ENCODE results near the gene PSEN1.
A peak's percentile ranks its signal among the peaks of the same experiment; 100 is the strongest.

Gene PSEN1

DNA sequence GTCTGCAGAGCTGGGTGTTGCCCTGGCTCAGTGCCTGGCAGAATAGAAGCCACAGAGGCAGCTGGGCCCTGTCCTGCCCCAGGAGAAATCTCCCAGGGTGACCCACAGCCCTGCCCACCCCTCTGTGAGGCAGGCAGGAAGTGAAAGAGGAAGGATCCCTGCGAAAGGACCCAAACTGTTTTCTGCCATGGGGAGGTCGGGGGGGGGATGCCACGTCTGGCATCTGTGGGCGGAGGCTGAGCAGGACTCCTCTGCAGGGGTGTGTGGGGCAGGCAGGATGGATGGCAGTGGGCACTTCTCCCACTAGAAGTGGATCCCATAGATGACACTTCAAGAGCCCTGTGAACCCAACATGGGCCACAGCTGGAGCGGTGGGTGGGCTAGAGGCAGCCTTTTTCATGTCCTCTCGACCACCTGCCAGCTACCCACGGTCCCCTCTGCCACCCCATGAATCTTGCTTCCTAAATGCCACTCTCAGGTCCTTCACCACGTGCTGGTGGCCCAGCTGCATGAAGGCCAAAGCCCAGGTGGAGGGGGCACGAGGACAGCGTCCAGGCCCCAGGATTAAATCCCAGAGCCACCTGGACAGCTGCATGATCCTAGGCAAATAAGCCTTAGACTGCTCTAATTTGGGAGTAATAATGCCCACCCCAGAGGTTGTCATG is 104.6 kb downstream of the PSEN1 start:
- no peak for DNase-seq (ENCODE audit: low read depth)

DNA sequence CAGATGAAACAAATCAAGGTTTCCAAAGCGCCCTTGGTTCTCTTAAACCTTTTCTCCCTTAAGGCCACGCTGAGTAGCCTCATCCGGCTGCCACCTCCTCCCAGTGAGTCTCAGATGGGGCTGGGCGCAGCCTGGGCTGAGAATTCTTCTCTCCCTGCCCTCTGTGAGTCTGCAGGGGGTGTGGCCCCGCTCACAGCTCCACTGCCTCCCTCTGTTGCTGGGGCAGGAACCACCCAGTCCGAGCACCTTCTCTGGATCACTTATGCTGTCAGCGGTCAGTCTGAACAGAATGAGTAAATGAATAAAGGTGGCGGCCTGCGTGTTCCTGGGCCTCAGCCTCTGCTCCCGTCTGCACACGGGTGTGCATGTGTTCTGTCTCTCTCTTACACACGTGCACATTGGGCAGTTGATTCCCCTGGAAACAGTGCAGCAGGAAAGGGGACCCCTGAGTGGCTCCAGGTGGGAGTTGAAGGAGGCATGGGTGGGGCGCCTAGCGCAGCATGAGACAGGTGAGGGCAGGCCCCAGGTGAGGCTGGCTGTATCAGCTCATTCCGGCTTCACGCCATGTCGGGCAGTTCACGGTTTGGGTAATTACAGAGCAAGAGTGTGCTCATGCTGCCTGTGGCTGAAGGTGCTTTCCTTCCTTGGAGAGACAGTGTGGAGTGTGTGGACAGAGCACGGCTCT is 105.3 kb downstream of the PSEN1 start:
- DNase-seq (ENCODE audit: low read depth), result no peak

DNA sequence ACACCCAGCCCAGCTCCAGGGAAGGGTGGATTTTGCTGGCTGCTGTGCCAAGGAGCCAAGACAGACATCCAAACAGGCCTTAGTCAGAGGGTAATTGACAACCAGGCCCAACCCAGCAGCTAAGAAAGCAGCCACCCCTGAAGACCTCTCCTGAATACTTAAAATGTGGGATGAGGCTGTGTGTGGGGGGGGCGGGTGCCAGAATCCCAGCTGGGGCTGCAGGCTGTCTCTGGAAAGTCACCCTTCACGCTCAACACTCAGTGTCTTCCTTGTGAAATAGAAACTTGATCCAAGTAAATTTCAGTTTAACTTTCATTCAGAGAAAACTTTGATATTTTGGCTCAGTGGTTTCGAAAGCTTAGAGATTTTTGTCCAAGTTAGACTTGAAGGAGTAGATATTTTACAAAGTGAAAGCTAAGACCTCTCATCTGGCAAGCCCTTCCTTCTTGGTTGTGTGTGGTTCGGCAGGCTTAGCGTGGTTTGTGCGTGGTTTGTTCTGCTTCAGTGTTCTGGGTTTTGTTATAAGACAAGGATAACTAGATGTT is 106.1 kb downstream of the PSEN1 start:
- DNase-seq (ENCODE audit: low read depth), result no peak

DNA sequence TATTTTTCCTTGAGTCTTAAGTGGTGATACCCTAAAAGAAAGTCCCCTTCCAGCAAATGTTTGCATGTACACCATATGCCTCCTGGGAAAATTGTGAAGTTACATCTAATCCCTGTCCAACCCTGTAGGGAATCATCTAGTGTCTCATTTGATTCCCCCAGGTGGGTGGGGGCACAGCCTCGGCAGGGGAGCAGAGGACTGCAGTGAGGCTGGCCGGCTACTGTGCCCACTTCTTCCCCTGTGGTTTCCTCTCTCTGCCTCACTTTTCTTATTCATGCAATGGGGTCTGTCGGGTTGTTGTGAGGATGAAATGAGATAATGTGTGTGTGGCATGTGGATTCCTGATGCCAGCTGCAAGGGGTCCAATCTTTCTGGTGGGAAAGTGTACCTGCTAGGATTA is 107.0 kb downstream of the PSEN1 start:
- no peak for DNase-seq (ENCODE audit: low read depth)

- DNase-seq (ENCODE audit: low read depth), result no peak
Observed at GRCh38 chr14:73243748-73244147, 107.4 kb downstream of the PSEN1 start.

DNA sequence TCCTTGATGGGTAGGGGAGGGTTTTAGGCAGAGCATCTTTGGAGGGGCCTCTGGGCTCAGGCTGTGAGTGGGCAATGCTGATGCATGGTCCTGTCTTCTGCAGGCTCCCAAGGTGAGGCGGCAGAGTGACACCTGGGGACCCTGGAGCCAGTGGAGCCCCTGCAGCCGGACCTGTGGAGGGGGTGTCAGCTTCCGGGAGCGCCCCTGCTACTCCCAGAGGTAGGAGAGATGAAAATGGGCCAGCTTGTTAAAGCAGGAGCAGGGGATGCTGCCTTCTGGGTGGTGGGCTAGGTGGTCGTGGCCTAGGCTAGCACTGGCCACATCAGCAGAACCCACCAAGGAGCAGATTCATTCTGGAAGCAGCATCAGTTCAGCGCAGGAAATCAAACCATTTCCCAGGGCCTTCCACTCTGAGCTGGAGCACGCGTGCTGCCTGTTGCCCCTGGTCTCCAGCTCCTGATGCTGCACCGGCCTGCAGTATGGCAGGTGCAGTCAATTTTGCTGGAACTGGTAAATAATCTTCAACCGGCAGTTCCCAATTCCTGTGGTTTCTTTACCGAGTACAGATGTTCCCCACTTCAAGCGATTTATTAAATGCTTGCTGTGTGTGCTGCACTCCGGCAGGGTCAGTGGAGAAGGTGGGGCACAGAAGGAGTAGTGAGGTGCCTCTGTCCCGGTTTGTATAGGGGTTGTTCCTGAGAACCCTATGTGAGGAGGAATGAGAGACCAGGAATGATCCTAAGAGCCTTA is 108.4 kb downstream of the PSEN1 start:
- DNase-seq (ENCODE audit: low read depth), result no peak

DNA sequence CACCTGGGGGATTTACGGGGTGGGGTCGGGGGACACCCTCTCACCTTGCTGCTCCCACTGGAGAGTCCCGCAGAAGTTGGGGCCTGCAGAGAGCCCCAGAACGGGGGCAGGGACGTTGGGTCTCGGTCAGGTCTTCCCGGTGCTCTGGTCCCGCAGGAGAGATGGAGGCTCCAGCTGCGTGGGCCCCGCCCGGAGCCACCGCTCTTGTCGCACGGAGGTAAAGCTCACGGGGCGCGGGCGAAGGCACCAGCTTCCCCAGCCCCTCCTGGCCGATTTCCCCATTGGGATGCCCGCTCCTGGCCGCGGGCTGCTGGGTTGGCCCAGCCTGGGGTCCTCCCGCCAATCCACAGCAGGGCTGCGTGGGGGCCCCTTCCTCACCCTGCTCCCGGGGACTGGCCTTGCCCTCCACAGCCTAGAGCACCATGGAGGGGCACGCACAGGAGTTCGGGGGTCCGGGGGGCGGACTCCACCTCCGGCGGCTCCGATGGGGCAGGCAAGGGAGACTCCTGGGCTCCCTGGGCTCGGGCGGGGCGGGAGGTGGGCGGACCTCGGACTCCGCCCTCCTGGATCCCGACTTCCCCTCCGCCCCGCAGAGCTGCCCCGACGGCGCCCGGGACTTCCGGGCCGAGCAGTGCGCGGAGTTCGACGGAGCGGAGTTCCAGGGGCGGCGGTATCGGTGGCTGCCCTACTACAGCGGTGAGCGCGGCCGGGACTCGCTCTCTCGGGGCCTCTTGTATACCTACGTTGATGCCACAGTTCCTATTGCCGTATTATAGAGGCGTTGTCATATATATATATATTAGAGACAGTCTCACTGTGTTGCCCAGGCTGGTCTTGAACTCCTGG is 109.4 kb downstream of the PSEN1 start:
- DNase-seq (ENCODE audit: low read depth), result peak; percentile 13

DNA sequence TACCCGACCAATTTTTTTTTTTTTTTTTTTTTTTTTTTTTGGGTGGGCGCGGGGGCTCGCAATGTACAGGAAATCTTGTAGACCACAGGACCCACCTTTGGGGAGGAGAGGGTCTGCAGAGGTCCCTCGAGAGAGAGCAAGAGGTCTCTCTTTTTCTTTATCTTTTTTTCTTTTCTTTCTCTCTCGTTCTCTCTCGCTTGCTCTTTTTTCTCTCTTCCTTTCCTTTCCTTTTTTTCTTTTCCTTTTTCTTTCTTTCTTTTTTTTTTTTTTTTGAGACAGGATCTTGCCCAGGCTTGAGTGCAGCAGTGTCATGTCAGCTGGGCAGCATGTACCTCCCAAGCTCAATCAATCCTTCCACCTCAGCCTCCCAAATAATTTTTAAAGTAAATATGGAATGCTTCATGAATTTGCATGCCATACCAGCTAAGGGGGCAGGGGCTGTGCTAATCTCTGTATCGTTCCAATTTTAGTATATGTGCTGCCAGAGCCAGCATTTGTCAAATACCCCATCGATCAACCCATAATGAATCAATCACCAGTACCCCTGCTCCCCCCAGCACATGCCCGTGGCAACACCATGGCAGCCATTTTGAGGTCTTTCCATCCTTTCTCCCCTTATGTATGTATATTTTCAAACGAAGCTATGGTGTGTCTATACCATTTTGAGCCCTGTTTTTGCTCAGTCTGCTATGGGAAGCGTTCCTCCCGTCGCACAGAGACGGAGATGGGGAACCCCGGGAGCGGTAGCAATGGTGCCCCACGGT is 110.3 kb downstream of the PSEN1 start:
- no peak for DNase-seq (ENCODE audit: low read depth)

DNA sequence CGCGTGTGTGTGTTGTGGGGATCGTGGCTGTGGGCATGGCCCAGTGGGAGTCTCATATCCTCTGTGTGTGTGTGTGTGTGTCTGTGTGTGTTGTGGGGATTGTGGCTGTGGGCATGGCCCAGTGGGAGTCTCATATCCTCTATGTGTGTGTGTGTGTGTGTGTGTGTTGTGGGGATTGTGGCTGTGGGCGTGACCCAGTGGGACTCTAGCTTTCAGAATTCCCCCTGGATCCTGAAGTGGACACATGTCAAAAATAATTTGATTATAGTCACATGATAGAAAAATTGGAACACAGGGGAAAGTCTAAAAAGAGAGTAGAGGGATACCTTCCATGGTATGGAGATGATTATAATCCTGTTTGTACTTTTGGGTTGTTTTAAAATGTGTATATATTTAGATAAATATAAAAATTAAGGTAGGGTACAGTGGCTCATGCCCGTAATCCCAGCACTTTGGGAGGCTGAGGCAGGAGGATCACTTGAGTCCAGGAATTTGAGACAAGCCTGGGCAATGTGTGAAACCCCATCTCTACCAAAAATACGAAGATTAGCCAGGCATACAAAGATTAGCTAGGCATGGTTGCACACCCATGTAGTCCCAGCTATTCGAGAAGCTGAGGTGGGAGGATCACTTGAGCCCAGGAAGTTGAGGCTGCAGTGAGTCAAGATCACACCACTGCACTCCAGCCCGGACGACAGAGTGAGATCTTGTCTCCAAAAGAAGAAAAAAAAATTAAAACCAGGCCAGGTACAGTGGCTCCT is 112.0 kb downstream of the PSEN1 start:
- DNase-seq (ENCODE audit: low read depth), result no peak

- no peak for DNase-seq (ENCODE audit: low read depth)
Observed at GRCh38 chr14:73249108-73249507, 112.8 kb downstream of the PSEN1 start.

- DNase-seq (ENCODE audit: low read depth), result no peak
Observed at GRCh38 chr14:73249564-73250316, 113.4 kb downstream of the PSEN1 start.

DNA sequence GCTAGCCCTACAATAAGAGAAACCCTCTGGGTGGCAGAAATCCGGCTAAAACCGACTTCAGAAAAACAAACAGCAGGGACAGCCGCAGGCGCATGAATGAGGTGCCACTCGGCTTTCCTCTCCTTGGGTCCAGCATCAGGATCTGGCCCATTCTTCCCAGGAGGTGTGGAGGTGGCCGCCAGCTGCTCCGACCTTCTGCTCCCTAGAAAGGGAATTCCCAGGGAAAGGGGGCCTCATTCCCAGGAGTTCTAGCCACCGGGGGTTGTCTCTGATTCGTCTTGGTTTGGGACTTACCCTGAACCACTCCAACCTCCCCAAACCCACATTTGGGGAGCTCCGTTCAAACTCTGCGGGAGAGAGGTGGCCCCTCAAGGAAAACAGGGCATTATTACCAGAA is 114.0 kb downstream of the PSEN1 start:
- no peak for DNase-seq (ENCODE audit: low read depth)

DNA sequence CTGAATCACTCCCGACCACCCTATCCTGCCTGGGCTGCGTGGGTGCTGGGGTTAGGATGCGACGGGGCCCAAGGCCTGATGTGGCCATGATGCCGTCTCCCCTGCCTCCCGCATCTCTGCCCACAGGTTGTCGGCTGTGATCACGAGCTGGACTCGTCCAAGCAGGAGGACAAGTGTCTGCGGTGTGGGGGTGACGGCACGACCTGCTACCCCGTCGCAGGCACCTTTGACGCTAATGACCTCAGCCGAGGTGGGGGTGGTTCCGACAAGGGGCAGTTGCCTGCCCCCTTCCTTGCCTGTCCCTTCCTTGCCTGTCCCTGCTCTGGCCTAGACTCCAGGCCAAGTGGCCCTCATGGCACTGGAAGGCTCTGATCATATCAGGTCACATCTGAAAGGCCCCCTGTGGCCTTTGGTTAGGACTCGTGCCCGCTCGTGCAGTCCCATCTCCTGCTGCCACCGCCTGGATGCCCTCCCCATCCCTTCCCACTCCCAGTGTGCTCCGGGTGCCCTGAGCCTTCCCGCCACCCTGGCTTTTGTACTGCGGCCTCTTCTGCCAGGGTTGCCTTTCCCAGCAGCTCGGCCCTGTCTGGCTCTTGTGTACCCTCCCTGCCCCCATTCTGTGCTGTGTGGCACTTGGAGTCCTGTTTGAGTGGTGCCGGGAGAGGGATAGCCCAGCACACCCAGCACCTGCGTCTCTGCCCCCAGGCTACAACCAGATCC is 114.6 kb downstream of the PSEN1 start:
- DNase-seq (ENCODE audit: low read depth), result no peak

GRCh38 chr14:73251516-73252215 is 115.4 kb downstream of the PSEN1 start:
- DNase-seq (ENCODE audit: low read depth), result no peak

GRCh38 chr14:73252491-73253322 is 116.4 kb downstream of the PSEN1 start:
- no peak for DNase-seq (ENCODE audit: low read depth)

GRCh38 chr14:73253323-73253610 is 117.0 kb downstream of the PSEN1 start:
- DNase-seq (ENCODE audit: low read depth), result no peak

- DNase-seq (ENCODE audit: low read depth), result no peak
Observed at GRCh38 chr14:73253721-73254120, 117.4 kb downstream of the PSEN1 start.

All from stimulated activated CD8-positive, alpha-beta memory T cell treated with anti-CD3 and anti-CD28 coated beads, Interleukin-15, amount 100 ng/mL, for 24 hours (primary cell).